NOMO-1 treated with dmso at 0.1 percent for 144 hours (cell line): Measurements from ENCODE around the gene RABEPK.
"Not testable (repeated sequence)": the region's sequence is repeated elsewhere in the genome, so short reads cannot be mapped to it uniquely, and the experiment has no call there.

Source experiments
- DNase-seq: peaks from one replicate; lab custom pipeline; 2025; ENCODE audit not compliant: unreplicated experiment; lab: John Stamatoyannopoulos, UW

Gene RABEPK, protein sequence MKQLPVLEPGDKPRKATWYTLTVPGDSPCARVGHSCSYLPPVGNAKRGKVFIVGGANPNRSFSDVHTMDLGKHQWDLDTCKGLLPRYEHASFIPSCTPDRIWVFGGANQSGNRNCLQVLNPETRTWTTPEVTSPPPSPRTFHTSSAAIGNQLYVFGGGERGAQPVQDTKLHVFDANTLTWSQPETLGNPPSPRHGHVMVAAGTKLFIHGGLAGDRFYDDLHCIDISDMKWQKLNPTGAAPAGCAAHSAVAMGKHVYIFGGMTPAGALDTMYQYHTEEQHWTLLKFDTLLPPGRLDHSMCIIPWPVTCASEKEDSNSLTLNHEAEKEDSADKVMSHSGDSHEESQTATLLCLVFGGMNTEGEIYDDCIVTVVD

DNA sequence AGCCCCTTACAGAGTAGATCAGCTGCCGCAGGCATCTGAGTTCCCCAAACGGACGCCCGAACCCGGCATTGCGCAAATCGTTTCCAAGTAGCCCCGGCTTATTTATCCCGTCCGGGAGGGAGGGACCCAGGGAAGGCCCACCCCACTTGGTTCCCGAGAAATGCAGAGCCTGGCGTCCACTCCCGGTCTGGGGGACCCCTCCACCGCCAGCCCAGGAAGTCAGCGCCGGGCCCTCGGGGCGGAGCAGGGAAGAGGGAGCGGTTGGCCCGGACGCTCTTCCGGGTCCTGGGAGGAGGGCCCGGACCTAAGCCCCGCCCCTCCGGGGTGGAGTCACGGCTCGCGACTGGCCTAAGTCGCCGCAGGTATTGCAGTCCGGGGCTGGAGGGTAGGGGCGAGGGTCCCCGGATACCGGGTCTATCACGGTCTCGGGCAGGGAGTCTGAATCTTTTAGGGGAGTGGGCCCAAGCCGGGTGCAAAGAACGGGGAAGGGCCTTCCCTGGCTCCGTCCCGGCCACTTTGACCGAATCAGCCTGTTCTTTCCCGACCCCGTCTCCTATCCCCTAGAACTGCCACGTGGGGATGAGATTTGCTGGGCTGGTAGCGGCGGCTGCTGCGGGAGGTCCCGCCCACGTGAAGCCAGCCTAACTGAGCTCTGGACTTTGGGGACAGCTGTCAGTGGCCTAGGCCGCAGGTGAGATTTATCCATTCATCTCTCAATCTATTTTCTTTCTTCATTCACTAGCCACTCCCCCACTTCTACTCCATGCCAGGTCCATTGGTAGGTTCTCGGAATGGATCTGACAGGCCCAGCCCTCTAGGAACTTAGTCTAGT, at the start of gene RABEPK:
Gene RABEPK (plus strand): TSS at position 327 of the 832 bp plus-strand sequence. CDS start 2,472 bp downstream, outside the sequence.
- DNase-seq, result peak; percentile 84

DNA sequence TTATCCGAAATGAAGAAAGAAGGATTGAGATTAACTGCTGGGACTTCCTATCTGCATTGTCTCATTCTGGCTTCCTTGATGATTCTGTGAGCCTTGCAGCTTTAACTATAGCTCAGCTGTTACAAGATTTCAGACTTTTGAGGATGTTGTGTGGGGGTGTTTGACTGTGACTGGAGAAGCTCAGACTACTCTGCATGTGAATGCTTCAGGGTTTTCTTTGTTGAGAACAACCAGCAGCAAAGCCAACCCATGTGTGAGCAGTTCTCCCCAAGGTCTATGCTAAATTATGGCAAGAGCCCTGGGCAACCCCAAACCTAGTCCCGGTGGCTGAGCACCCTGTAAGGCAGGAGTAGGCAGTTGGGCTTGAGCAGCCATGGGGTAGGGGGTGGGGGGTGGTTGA, 48.6 kb upstream of the RABEPK start:
- DNase-seq, result no peak

DNA sequence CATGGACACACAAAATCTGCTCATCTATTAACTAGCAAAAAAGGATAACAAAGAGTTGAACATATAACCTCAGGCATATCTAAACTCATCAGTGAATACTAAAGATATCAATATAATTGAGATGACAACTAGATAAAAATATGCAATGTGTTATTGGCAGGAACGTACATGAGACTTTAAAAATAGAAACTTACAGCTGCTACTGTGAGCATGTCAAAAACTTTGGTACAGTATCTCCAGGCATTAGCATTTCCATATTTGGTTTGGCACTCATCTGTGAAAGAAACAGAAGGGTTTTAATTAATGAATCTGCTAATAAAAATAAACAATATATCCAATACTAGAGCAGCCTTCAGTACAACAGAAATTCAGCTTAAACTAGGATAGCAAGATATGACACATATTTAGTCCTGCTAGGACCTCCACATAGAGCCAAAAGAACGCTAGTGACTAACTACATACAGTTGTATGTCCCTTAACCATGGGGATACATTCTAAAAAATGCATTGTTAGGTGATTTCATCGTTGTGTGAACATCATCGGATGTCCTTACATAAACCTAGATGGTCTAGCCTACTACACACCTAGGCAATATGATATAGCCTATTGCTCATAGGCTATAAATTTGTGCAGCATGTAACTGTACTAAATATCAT, 46.5 kb upstream of the RABEPK start:
- no peak for DNase-seq

DNA sequence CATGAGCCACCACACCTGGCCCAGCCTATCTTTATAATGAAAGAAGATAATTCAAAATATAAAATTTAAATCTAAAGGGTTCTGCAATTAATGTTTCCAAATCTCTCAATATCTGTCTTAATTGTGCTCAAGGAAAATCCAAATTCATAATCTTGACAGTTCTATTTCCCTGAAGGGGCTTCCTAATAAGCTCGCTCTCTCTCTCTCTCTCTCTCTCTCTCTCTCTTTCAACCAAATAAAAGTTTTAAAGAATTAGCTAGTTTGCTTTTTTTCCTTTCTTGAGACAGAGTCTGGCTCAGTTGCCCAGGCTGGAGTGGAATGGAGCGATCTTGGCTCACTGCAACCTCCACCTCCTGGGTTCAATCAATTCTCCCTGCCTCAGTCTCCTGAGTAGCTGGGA, 43.8 kb upstream of the RABEPK start:
- no peak for DNase-seq

DNA sequence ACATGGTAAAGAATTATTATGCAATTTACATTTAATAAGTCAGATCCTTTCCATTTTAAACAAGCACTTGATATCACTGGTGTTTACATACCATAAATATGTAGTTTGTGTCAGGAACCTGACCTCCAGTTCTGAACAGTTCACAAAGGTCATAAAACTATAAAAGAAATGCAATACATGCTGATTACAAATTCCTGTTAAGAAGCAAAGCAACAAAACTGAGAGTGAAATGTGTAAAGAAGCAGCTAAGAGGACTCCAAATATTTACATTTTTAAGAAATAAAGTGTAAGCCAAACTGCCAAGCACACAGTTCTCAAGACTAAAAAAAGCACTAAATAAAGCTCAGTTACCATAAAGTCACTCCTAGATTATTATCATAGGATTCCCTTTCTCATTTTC, 39.6 kb upstream of the RABEPK start:
- DNase-seq, result no peak

DNA sequence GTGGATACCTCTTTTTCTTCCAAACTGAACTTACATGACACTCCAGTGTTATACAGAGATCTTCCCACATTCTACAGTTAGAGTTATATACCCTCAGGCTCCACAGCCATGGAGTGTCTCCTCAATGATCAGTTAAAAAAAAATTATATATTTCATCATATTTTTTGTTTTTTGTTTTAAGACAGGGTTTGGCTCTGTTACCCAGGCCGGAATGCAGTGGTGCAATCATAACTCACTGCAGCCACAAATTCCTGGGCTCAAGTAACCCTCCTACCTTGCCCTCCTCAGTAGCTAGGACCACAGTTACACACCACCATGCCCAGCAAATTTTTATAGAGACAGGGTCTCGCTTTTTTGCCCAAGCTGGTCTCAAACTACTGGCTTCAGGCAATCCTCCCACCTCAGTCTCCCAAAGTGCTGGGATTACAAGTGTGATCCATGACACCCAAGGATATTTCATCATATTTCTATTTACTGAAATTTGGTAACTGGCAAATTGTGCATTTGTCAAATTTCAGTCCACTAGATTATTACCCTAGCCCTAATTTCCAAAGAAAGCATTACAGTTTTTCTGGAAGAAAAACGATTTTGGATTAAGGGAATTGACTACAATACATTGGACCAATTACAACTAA, 38.9 kb upstream of the RABEPK start:
- no peak for DNase-seq

DNA sequence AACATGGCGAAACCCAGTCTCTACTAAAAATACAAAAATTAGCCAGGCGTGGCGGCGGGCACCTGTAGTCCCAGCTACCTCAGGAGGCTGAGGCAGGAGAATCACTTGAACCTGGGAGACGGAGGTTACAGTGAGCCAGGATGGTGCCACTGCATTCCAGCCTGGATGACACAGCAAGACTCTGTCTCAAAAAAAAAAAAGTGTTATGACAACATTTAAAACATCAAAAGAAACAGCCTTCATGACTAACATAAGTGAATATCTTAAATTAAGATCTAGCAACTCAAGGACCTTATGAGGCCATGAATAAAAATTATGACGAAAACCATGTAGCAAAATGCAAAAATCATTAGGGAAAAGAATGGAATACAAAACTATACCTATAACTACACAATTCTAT, 37.5 kb upstream of the RABEPK start:
- DNase-seq, result not testable (repeated sequence)

DNA sequence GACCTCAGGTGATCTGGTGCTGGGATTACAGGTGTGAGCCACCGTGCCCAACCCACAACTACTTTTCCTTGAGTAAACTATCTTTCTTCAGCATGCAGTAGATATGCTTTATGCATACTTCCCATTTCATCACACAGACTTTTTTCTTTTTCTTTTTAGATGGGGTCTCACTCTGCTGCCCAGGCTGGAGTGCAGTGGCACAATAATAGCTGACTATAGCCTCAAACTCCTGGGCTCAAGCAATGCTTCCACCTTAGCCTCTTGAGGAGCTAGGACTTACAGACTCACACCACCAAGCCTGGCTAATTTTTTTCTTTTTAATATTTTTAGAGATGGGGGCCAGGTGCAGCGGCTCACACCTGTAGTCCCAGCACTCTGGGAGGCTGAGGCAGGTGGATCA, 33.6 kb upstream of the RABEPK start:
- no peak for DNase-seq

DNA sequence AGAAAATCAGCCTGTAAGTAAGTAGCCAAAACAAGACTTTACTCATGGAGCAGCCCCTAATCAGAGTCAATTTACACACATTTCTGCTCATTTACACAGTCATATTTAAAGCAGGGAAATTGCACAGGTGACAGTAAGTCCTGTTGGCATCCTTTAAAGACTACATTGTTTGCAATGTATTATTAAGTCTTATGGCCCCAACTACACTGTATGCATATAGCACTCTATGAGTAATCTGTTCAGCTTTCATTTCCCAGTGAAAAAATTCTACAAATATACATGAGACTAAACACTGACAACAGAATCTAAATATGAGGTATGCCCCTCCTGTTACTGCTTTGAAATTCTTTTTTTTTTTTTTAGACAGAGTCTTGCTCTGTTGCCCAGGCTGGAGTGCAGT, 30.4 kb upstream of the RABEPK start:
- no peak for DNase-seq

DNA sequence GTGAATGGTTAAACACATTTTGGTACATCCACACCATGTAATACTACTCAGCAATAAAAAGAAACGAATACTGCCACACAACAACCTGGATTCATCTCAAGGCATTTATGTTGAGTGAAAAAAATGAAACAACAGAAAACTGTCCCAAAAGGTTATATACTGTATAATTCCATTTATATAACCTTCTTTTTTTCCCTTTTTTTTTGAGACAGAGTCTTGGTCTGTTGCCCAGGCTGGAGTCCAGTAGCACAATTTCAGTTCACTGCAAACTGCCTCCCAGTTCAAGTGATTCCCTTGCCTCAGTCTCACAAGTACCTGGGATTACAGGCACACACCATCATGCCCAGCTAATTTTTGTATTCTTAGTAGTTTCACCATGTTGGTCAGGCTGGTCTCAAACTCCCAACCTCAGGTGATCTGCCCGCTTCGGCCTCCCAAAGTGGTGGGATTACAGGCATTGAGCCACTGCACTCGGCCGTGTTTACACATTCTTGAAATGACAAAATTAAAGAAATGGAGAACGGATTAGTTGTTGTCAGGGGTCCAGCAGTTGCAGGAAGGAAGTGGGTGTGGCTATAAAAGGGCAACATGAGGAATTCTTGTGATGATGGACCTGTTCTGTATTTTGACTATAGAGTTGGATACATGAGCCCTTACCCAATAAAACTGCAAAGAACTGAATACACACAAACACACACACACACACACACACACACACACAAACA, 28.1 kb upstream of the RABEPK start:
- no peak for DNase-seq

DNA sequence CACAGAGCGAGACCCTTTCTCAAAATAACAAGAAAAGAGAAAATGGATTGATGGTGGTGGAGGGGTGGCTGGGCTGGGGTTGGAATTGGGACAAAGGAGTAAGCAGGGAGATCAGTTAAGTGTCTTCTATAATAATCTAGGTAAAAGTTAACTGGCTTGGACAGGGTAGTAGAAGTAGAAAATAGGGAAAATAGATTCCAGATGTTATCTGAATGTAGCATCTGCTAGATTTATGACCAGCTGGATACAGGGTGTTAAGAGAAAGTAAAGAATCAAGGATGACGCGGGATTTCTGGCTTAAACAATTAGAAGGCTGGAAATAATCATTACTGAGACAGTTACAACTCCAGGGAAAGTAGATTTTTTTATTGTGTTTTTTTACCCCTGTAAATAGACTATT, 23.7 kb upstream of the RABEPK start:
- DNase-seq, result no peak

DNA sequence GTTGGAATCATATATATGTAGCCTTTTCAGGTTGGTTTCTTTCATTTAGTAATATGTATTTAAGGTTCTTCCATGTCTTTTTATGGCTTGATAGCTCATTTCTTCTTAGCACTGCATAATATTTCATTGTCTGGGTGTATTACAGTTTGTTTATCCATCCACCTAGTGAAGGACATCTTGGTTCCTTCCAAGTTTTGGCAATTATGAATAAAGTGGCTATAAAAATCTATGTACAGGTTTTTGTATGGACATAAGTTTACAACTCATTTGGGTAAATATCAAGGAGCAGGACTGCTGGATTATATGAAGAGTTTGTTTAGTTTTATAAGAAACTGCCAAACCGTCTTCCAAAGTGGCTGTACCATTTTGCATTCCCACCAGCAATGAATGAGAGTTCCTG, 22.5 kb upstream of the RABEPK start:
- DNase-seq, result no peak

DNA sequence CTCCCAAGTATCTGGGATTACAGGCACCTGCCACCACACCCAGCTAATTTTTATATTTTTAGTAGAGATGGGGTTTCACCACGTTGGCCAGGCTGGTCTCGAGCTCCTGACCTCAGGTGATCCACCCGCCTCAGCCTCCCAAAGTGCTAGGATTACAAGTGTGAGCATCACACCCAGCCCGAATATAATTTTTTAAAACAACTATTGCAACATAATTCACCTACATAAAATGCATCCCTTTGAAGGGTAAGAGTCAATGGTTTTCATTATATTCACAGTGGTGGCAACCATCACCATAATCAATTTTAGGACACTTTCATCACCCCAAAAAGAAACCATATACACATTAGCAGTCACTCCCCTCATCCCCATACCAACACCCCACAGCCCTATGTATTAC, 20.6 kb upstream of the RABEPK start:
- not testable (repeated sequence) for DNase-seq

DNA sequence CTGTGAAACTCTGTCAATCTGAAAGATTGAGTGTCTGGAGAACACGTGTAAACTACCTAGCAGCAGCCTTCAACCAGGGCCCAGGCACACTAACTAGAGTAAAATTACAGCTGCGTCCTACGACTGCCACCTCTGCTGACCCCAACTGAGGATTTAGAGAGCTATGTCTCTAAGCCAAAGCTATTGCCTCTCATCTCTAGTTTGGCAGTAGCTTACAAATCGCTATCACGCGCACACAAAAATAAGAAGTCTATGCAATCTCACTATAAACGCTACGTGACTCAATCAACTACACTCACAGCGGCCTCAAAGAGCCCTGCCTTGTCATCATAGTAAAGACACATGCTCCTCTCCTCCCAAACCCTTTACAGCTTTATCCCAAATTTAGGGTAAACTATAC, 19.5 kb upstream of the RABEPK start:
- DNase-seq, result no peak

DNA sequence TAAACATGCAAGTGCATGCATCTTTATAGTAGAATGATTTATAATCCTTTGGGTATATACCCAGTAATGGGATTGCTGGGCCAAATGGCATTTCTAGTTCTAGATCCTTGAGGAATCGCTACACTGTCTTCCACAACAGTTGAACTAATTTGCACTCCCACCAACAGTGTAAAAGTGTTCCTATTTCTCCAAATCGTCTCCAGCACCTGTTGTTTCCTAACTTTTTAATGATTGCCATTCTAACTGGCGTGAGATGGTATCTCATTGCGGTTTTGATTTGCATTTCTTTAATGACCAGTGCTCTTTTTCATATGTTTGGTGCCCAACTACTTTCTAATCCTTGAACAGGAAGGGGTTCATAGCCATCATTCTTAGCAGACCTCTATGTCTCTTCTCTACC, 18.6 kb upstream of the RABEPK start:
- not testable (repeated sequence) for DNase-seq

DNA sequence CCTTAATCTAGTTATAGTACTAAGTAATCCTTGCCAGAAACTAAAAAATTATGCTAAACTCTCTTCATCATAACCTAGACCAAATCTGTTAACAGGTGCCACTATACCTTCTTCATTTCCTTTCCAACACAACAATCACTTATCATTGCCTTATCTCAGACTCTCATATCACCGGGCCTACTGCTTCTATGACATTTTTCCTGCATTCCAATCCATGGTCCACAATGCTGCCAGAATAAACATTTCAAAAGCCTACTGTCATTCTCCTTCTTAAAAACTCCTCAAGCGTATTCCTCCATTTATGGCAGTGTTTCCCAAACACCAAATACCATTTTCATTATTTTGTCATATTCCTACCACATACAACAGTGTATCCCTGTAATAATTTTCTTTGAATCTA, 17.3 kb upstream of the RABEPK start:
- no peak for DNase-seq

DNA sequence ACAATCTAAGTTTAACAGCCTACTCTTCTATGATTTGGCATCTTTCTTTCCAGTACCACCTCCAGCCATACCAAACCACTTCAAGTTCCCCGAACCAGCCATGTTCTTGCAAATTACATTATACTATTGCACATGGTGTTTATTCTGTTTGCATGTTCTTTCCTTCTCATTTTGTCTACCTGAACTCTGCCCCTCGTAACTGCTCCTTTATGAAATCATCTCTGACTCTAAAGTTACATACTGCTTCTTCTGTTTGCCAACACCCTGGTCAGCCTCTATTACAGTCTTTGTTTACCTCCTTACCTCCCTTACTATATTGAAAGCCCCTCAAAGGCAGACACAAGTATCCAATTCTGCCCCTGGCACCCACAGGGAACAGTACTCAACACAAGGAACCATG, 16.8 kb upstream of the RABEPK start:
- DNase-seq, result no peak

DNA sequence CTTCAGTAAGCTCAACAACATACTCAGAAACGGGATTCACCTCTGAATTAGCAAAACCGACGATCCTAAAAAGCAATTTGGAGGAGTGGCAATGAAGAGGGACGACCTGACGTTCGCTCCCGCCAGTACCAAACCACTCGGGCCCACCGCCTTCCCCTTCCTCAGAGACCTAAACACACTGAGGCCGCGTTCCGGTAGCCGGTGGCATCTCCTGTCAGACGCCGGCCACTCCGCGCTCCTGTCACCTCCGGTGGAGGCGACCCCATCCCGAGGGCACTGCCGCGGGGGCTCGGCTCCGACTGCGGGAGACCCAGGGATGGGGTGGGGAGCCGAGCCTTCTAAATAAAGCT, 11.4 kb upstream of the RABEPK start:
- no peak for DNase-seq

DNA sequence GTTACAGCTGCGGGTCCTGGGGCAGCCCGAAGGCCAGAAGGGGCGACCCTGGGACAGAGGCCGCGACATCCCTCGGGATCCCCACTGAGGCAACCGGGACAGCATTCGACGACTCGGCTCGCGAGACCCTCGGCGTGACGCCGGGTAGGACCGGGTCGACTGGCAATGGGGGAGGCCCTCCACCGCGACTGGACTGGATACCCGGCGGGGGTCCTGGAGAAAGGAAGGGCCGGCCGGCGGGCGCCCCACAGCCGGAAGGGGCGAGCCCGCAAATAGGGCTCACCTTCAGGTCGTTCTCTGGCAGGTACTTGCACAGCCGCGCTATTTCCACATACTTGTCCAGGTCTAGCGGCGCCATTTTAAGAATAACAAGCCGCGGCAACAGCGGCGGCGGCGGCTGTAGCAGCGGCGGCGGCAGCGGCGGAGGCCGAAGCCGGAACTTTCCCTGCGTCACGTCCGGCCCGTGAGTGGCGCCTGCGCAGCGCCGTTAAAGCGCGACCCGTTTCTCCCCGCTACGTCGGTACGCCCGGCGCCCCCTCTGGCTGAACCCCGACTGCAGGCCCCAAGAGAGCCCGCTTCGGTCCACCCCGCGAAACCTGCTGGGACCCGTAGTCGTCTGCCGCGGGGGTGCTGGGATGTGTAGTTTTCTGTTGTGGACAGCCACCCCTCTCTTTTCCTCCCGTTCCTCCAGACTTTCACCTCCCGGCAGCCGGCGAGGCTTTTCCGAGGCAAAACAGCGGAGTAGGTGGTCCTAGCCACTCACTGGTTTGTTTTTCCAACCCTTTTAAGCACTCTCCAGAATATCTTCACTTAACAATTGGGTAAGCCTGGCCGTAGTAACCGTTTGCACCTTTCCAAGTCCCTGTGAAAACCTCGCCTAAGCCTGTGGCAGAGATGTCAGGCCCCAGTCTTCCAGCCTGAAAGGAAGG, 10.7 kb upstream of the RABEPK start, which contains the start of gene PPP6C:
Gene PPP6C (minus strand): TSS at position 443 of the 929 bp plus-strand sequence. CDS start 85 bp downstream, at position 358.
- DNase-seq, result peak; percentile 96
